ENCODE results near the gene WFS1. TPM values are rescaled to one million over a fixed set of nuclear protein-coding genes. Genes with fewer than 3 reads are reported as not detected.
A peak's percentile ranks its signal among the peaks of the same experiment; 100 is the strongest.

The WFS1 gene
- total and polyA plus RNA-seq, 2 of the 4 experiments (the other 2 are of a cell fraction): 9.7 to 42.4 TPM

DNA sequence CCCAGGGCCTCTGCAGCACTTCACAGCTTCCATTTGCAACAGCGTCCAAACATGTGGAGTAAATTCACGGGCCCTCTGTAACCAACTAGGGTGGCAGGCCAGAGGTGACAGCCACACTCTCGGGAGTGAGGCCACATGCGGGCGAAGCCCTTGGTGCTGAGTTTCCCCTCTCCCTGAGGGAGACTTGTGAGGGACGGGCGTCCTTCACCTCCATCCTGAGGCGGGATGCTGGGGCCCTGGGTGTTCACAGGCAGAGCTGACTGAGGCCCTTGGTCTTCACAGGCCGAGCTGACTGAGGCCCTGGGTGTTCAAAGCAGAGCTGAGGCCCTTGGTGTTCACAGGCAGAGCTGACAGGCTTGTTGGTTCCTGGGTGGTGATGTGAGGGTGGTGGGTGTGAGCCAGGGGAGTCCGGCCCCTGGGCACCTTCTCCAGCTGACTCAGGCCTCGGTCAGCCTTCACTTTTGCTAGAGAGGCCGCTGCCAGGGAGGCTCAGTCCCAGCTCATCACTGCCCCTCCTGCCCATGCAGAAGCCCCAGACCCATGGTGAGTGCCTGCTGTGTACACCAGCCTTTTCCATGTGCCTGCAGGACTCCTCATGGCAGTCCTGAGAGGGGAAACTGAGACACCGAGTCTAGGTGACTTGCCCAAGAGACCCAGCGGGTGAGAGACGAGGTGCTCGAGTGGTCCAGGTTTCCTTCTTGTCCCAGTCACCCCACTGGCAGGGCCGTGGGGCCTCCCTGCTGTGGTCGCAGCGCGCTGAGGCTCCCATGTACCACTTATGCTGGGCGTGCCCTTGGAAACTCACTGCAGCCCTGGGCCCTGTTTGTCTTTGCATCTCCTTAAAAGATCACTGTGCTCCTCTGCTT is 8.5 kb downstream of the WFS1 start:
- H3K36me3 ChIP-seq (ENCODE audit: control insufficient read depth, insufficient read depth, low read length): peaks cover 37% of the 10 kb centered on the region; the same call in 1 of the 2 replicates
- no peak overlapping the region for H4K91ac ChIP-seq (ENCODE audit: insufficient read depth, low read depth, low read length)
- no peaks in the 10 kb centered on the region for H3K9me3 ChIP-seq (ENCODE audit: control insufficient read depth, insufficient read depth, low read length)
- peaks cover 37% of the 10 kb centered on the region for H3K4me1 ChIP-seq (ENCODE audit: control insufficient read depth, insufficient read depth, low read length)
- 89% methylated on average over 9 of the region's 21 CpGs; no CpG with 5 or more reads in 1 of the 2 experiments for WGBS, 2 experiments (ENCODE audit: extremely low coverage in 2 of 2, insufficient read length in 1 of 2)
- in situ Hi-C loops (cut with MboI; ENCODE audit: low sequenced_read_pairs) (no loop called here), intact Hi-C loops (cut with micrococcal nuclease) (no loop called here), dilution Hi-C loops (cut with HindIII; ENCODE audit: low sequenced_read_pairs, unreplicated experiment) (no loop called here)
- H3K4me3 ChIP-seq (ENCODE audit: insufficient read depth, low read depth, low read length): no peak overlapping the region
- peak overlapping the region; percentile 7 for H2AFZ ChIP-seq (replicated peaks; ENCODE audit: low read length, poor library complexity)
- H2BK5ac ChIP-seq (ENCODE audit: low read depth, low read length, poor library complexity, severe bottlenecking): no peak overlapping the region
- H2AK9ac ChIP-seq (replicated peaks; ENCODE audit: low read depth, low read length, poor library complexity): peak overlapping the region; percentile 18
- DNase-seq: peak; percentile 6
- no peak overlapping the region for H3K56ac ChIP-seq (ENCODE audit: extremely low read depth, insufficient read depth, low read length)
- BruUV-seq (replicated peaks): no TSS peak
- H3K4me2 ChIP-seq (ENCODE audit: low read depth, low read length): peak overlapping the region; percentile 27; the same call in 1 of the 2 replicates
- H2BK20ac ChIP-seq (ENCODE audit: low read depth, low read length): no peak overlapping the region
- no peak overlapping the region for H2BK120ac ChIP-seq (ENCODE audit: low read depth, low read length)
- peak overlapping the region; percentile 71; the same call in 1 of the 2 replicates for H2AK5ac ChIP-seq (ENCODE audit: low read depth, low read length)
- no peak overlapping the region for H3K14ac ChIP-seq (replicated peaks; ENCODE audit: low read depth, low read length)
- H4K20me1 ChIP-seq (ENCODE audit: insufficient read depth, low read length): peaks cover 79% of the 10 kb centered on the region
- no peak overlapping the region for H2BK15ac ChIP-seq (ENCODE audit: low read depth, low read length)
- no peaks in the 10 kb centered on the region for H3K27me3 ChIP-seq (ENCODE audit: control insufficient read depth, insufficient read depth, low read length)
- peaks cover 10 to 59% of the 10 kb centered on the region in 2 experiments for H3K79me1 ChIP-seq (ENCODE audit: low read depth in 1 of 2, low read length in 2 of 2)
- ChIA-PET POLR2A (ENCODE audit: unreplicated experiment) (no interaction called here), CTCF (no interaction called here)
- H3K4ac ChIP-seq (ENCODE audit: low read depth, low read length): peak overlapping the region; percentile 13; the same call in 1 of the 2 replicates
- H3K23ac ChIP-seq (ENCODE audit: low read depth, low read length): no peak overlapping the region
- H4K8ac ChIP-seq (ENCODE audit: low read depth in 2 of 2, low read length in 2 of 2): 0 out of 4 replicates have a peak overlapping the region, but pooled peaks of 1 of the 2 experiments have one; percentile 5
- no peak overlapping the region; the same call in 1 of the 2 replicates for H3K18ac ChIP-seq (ENCODE audit: low read depth, low read length)
- peak overlapping the region; percentile 34; the same call in 1 of the 2 replicates for H3K9ac ChIP-seq (ENCODE audit: low read depth, low read length)
- no peak for ATAC-seq (ENCODE audit: low read depth)
- H3K27ac ChIP-seq (ENCODE audit: insufficient read depth, low read length): peak overlapping the region; percentile 54; the same call in 1 of the 2 replicates
- H3K9me1 ChIP-seq (ENCODE audit: insufficient read depth, low read length): peaks cover 23% of the 10 kb centered on the region
- H4K5ac ChIP-seq (ENCODE audit: low read depth, low read length): no peak overlapping the region
- no peak for TF ChIP-seq CHD1 (IDR thresholded peaks at IDR 0.05; ENCODE audit: low read depth, low read length)
- TF ChIP-seq NFE2L2 (IDR thresholded peaks at IDR 0.05; ENCODE audit: low read depth, low read length): no peak
- TF ChIP-seq SMC3 (IDR thresholded peaks at IDR 0.05; ENCODE audit: low read depth, low read length): no peak
- TF ChIP-seq MAZ (IDR thresholded peaks at IDR 0.05; ENCODE audit: borderline replicate concordance, low read depth, low read length): no peak
- TF ChIP-seq, protein P1, sequence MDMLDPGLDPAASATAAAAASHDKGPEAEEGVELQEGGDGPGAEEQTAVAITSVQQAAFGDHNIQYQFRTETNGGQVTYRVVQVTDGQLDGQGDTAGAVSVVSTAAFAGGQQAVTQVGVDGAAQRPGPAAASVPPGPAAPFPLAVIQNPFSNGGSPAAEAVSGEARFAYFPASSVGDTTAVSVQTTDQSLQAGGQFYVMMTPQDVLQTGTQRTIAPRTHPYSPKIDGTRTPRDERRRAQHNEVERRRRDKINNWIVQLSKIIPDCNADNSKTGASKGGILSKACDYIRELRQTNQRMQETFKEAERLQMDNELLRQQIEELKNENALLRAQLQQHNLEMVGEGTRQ (IDR thresholded peaks at IDR 0.05; ENCODE audit: low read depth, low read length): no peak
- TF ChIP-seq CEBPB (IDR thresholded peaks at IDR 0.05; ENCODE audit: low read depth, low read length): no peak
- TF ChIP-seq MXI1 (IDR thresholded peaks at IDR 0.05; ENCODE audit: borderline replicate concordance, low read depth, low read length): no peak
- TF ChIP-seq POLR2A (IDR thresholded peaks at IDR 0.05; ENCODE audit: low read depth, low read length): no peak
- no peak for TF ChIP-seq ELK1 (IDR thresholded peaks at IDR 0.05; ENCODE audit: borderline replicate concordance, low read depth, low read length)
- no peak for TF ChIP-seq BHLHE40 (IDR thresholded peaks at IDR 0.05; ENCODE audit: low read depth, low read length)
- TF ChIP-seq FOS (IDR thresholded peaks at IDR 0.05; ENCODE audit: low read depth, low read length): no peak
- TF ChIP-seq RCOR1 (IDR thresholded peaks at IDR 0.05; ENCODE audit: insufficient replicate concordance, low read length): no peak
- TF ChIP-seq CTCF (conservative IDR thresholded peaks at IDR 0.05; ENCODE audit: low read depth, low read length): no peak
- TF ChIP-seq RAD21 (IDR thresholded peaks at IDR 0.05; ENCODE audit: low read length): no peak

Data from IMR-90 (cell line).